Measurements from ENCODE around the gene BCAT1.
"Not testable (repeated sequence)": the region's sequence is repeated elsewhere in the genome, so short reads cannot be mapped to it uniquely, and the experiment has no call there.

BCAT1 gene

GRCh38 chr12:24933694-24934407, 15.1 kb downstream of the BCAT1 start:
- no peak for TF ChIP-seq CTCF (IDR thresholded peaks at IDR 0.05; ENCODE audit: extremely low read depth, missing control alignments)
- DNase-seq (ENCODE audit: low spot score): no peak

GRCh38 chr12:24931666-24932405, 17.1 kb downstream of the BCAT1 start:
- DNase-seq (ENCODE audit: low spot score): peak; percentile 68
- no peak for TF ChIP-seq CTCF (IDR thresholded peaks at IDR 0.05; ENCODE audit: extremely low read depth, missing control alignments)

GRCh38 chr12:24929953-24930352, 18.9 kb downstream of the BCAT1 start:
- DNase-seq (ENCODE audit: low spot score): no peak
- TF ChIP-seq CTCF (IDR thresholded peaks at IDR 0.05; ENCODE audit: extremely low read depth, missing control alignments): no peak

GRCh38 chr12:24928533-24929306, 20.2 kb downstream of the BCAT1 start:
- DNase-seq (ENCODE audit: low spot score): not testable (repeated sequence)

- no peak for TF ChIP-seq CTCF (IDR thresholded peaks at IDR 0.05; ENCODE audit: extremely low read depth, missing control alignments)
- DNase-seq (ENCODE audit: low spot score): no peak
Measured at GRCh38 chr12:24928131-24928530, 20.8 kb downstream of the BCAT1 start.

- not testable (repeated sequence) for DNase-seq (ENCODE audit: low spot score)
Measured at GRCh38 chr12:24926080-24926479, 22.8 kb downstream of the BCAT1 start.

- DNase-seq (ENCODE audit: low spot score): no peak
Measured at GRCh38 chr12:24922090-24922489, 26.8 kb downstream of the BCAT1 start.

More at GRCh38 chr12:24922090-24922489, 26.8 kb downstream of the BCAT1 start:
- TF ChIP-seq CTCF (IDR thresholded peaks at IDR 0.05; ENCODE audit: extremely low read depth, missing control alignments): no peak
